GM19043 (cell line): Measurements from ENCODE around the gene PDPK1.
"Not testable (repeated sequence)": the region's sequence is repeated elsewhere in the genome, so short reads cannot be mapped to it uniquely, and the experiment has no call there.

Source experiments
- ATAC-seq: cut with Tn5 transposase; IDR thresholded peaks from one replicate; pipeline ENCODE4 v1.9.1; 2021; ENCODE audit warnings: low read depth; ENCODE audit not compliant: unreplicated experiment

The PDPK1 gene

DNA sequence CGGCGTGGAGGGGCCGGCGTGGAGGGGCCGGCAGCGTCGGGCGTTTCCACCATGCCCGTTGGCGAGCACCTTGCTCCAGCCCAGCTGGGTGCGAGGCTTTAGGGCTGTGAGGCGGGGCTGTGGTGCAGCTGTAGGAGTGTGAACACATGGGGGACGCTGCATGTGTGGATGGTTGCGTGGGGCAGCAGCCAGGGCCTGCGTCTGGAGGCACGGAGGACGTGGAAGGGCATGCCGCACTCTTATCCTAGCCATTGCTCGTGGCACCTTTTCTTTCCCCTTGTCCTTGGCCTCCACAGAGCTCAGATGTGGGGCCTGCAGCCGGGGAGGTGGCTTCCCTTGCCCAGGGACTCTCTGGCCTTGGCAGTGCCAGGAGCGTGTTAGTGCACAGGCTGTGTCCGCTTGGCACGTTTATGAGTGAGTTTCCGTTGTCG is 47.8 kb downstream of the PDPK1 start:
- ATAC-seq = no peak

DNA sequence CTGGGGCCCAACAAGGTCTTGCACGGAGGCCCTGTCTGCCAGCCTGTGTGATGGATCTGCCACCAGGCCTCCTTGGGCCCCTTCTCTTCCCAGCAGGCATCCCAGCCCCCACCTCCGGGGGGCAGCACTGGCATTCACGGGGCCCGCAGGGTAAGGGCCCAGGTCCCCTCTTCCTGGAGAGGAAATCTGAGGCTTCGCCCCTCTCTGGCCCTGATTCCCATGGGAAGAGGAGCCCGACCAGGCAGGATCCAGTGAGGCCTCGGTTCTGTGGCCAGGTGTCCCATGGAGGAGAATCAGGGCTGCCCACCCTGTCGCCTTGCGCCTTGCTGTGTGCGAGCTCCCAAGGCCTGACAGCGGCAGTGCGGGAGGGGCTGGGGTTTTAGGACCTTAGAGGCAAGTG is 48.4 kb downstream of the PDPK1 start:
- ATAC-seq = no peak

DNA sequence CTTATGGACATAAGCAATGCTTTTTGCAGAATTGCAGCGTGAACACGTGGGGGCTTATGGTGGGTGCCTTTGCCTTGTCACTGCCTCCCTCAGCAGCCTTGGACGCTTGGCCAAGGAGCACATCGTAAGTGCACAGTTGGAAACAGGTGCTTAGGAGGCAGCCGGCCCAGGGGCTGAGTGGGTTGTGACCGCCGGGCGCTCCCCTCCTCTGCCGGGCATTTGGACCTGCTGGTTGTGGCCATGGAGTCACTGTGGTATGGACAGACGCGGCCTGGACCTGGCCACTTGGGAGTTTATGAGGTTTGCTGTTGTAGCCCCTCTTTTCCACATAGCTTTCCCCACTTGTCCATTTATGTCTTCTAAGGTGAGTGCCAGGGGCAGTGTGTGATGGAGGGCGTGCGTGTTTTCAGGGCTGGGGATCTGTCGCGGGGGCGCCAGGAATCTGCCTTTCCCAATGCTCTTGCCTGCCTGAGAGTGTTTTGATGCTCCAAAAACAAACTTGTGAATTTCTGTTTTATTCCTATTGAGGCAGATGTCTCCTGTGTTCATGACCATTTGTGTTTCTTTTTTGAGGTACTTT is 49.2 kb downstream of the PDPK1 start:
- no peak for ATAC-seq

DNA sequence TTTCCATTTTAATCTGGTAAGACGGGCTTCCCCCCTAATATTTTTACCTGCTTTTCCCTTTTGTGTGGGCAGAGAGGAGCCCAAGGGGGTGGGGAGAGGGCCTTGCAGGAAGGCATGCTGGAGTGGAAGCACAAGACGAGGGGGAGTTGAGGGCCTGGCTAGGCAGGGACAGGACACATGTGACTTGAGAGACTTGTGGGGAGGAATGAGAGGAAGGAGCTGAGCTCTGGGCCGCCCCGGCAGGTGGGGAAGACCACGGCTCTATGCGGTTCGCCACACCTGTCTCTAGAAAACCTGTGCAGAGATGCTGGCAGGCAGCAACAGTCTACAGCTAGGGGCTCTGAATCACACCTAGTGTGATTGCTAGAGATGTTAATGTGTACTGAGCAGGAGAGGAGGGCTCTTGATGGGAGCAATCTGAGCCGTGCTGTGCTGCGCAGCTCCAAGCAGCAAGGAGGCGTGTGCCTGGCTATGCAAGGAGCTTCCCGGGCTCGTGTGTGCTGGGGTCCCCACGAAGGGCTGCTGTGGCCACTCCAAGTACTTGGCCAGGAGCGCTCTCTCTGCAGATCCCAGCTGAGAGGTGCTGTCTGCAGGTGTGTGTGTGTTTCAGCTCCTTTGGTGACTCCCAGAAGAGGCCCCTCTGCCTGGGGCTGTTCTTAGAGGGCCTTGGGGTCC is 50.2 kb downstream of the PDPK1 start:
- no peak for ATAC-seq

DNA sequence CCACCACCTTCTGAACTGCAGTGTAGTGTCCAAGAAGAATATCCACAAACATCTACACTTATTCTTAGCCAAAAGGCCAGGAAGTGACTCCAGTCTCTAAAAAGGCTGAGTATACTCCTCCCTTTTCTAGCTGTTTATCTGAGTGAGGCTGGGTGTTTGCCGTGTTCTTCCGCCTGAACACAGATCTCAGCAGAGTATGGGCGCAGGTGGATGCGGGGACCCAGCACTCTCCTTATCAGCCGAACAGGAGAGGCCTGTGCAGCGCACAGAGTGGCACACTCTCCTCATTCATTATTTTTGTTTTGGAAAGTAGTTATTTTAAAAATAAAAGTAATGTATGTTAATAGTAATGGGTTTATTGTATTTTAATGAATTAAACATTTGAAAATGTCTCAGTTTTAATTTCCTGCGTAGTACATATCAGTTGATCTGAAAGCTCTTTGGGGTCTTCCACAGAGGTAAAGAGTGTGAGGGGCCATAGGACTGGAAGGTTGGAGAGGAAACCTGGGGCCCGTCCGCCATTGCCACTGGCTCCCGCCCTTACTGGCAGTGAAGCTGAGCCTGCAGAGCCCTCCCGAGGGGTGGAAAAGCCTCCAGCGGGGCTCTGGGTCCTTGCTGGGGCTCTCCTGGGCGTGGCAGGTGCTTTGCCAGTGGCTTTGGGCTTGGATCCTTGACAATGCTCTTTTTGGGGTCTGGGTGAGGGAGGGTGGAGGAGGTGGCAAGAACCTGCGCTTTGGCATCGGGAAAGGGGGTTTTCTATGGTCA is 53.8 kb downstream of the PDPK1 start:
- no peak for ATAC-seq

DNA sequence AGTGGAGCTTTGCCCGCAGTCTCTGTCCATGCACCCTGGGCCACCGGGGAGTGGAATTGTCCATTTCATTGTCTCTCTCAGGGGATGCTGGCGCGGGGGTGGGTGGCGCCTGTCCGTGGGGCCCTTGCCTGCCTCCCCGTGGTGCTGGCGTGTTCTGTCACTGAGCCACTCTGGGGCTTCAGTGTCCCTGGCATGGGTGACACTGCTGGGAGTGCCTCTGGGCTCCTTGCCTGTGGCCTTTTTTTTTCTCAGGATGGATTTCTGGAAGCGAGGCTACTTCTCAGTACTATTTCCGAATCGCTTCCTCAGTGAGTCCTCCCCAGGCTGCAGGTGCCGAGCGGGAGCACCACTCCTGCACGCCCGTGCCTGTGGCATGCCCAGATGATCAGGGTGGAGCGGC is 55.0 kb downstream of the PDPK1 start:
- ATAC-seq = no peak

DNA sequence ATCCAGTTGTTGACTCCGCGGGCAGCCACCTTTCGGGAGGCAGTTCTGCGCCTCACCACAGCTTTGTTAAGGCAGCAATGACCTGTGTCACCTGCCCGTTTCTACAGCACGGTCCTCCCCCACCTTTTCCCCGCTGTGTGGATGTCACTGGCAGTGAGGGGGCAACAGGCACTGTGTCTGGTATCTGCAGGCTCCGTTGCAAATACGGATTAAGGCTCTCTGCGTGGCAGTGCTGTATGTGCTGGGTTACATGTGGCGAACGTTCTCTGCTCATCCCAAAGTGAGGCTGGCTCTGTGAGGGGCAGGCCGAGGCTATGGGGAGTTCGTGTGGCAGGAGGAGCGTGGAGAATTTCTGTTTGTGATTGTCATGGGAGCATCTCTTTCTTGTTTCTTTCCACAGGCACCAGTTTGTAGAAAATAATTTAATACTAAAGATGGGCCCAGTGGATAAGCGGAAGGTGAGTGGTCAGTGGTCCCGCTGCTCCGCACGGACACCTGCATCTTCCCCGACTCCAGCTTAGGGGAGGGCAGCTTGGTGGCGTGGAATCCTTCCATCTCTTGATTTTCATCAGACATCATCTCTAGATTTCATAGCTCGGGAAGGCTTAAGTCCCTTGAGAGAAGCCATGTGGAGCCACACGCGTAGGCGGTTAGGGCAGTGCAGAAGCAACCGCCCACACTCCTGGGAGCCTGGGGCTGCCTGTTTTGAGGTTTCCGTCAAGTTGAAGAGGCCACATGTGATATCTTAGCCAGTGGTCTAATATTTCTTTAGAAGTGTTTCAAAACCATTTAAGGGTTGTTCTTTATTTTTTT is 57.8 kb downstream of the PDPK1 start:
- ATAC-seq = no peak

DNA sequence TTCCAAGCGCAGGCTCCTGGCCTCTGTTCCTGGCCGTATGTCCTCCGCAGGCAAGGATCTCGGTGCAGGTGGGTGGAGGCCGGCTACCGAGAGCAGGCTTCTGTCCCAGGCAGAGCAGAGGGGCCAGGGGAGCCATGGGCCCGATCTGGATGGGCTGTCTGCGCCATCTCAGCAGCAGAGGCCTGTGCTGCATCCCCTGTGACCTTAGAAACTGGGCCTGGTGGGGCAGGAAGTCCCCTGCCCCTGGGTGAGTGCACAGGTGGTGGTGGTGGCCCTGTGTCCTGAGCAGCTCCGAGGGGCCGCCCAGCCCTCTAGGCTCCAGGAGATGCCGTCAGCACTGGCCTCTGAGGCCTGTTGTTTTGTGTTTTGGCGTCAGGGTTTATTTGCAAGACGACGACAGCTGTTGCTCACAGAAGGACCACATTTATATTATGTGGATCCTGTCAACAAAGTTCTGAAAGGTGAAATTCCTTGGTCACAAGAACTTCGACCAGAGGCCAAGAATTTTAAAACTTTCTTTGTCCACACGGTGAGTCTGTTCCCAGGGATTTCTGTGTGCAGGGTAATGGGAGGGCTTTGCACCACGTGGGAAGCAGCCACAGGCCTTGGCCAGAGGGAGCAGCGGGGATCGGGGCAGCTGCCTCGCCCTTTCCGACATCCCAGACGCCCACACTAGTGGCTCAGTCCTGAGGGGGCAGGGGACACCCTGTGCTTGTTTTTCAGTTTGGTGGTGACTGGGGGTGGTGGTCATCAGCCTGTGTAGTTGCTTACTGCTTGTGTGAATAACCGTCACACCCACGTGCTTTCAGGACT is 59.1 kb downstream of the PDPK1 start:
- no peak for ATAC-seq

DNA sequence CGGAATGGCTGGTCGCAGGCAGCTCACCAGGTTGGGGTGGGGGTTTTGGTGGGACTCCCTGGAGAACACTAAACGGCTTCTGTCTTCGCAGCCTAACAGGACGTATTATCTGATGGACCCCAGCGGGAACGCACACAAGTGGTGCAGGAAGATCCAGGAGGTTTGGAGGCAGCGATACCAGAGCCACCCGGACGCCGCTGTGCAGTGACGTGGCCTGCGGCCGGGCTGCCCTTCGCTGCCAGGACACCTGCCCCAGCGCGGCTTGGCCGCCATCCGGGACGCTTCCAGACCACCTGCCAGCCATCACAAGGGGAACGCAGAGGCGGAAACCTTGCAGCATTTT is 59.7 kb downstream of the PDPK1 start:
- ATAC-seq = no peak

DNA sequence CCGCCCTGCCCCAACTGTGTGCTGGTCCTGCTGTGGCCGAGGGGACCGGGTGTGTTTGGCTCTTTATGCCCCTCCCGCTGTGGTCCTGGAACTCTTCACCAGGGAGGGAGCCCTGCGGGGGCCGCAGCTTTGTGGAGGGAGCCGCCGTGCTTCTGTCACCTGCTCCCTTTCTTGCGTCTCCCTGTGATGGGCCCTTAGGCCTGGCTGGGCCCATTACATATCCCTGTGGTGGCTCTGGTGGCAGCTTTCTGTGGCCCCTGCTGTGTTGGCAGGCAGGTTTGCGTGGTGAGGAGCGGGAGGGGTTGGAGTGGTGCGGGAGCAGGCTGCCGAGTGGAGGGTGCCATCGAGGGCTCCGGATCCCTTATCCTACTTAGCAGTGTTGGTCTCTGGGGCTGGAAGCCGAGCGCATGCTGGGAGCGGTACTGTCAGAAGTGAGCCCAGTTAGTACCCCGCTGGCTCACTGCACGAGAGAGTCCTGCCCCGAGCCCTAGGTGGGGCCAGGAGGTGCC is 60.4 kb downstream of the PDPK1 start:
- no peak for ATAC-seq

DNA sequence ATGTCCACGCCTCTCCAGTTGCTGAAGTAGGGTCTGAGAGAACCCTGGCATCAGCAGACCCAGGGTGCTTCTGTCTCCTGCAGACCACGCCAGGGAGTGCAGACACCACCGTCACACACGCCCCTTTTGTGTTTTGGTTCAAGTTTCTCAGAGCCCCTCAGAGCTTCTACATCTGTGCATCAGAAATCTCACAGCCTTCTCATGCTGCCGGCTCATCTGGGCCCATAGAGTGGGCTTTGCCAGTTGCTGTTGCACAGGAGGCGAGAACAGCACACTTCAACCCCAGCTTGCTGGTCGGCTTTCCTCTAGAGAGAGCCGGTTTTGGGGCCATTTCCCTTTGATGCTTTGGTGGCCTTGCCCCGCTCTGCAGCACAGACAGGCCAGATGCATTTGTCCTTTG is 60.9 kb downstream of the PDPK1 start:
- ATAC-seq = no peak

DNA sequence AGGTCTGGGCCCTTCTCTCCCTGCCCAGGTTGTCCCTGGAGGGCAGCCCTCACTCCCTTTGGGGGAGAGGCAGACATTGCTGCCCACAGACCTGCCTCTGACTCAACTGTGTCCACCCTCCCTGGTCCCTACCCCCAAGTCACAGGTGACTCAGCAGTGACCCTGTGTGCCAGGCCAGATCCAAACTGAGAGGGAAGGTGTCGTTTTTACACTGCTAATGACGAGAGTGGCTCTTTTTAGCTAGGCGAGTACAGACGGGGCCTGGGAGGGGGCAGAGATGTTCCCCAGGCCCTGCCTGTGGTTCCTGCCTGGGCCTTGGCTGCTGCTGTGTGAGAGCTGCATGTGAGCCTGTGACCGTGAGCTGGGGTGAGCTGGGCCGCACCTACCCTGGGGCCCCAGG is 61.3 kb downstream of the PDPK1 start:
- ATAC-seq = not testable (repeated sequence)

DNA sequence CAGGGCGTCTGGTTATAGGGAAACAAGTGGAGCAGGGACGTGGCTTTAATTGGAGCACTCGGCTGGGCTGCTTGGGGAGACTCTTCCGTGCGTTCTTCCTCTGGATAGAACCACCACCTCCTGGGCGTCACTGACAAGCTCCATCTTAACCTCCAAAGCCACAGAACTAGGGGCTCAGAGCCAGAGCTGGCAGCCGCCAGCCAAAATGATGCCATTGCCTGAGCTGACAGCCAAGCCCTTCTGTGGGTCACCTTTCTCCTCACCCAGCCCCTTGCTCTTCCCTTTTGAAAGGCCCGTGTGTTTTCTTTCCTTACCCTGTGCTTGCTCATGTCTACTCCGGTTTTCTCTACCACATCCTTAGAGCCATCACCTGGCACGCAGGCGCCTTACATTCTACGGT is 62.0 kb downstream of the PDPK1 start:
- not testable (repeated sequence) for ATAC-seq

DNA sequence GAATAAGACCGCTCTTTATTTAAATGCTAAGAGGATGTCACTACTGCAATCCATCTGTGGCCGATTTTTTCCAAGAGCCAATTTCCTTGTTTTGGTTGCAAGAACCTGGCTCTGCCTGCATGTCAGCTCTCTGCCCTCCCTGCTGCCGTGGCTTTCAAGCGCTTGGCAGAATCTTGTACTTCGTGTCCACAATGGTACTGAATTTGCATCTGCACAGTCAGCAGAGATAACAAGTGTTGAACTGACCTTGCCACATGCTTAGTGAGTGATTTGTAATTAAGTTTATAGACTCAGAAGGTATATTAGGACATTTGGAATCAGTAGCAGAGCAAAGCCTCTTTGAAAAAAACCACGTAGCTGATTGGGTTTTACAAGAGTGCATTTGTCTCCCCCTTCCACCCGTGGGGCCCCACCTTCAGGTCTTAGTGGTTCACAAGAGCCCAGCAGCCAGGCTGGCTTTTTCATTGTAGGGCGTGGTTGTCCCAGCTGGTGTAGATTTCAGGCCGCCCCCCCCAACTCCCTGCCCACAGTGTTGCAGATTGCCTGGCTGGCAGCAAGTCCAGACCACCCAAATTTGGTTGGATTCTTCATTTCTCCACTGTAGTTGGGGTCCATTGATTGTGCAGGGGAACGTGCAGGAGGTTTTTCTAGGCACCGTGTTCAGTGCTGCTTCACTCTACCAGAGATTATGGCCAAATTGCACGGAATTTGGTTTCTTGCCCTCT is 63.6 kb downstream of the PDPK1 start:
- not testable (repeated sequence) for ATAC-seq

DNA sequence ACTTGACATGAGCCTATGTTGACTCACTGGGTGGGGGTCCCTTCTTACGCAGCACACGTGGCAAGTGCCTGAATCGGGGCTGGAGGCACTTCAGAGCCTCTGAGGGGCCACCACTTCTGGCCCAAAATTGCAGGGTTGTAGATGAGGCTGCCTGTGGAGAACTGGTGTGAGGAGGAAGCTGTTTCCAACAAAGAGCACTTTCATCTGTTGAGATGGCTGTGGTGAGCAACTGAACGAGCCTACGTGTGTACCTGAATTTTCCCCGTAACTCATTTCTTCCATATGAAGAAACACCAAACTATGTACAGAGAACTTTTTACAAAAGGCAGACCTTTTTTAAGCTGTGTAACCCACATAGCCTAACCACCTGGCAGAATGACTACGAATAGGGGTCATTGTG is 64.4 kb downstream of the PDPK1 start:
- ATAC-seq = not testable (repeated sequence)

DNA sequence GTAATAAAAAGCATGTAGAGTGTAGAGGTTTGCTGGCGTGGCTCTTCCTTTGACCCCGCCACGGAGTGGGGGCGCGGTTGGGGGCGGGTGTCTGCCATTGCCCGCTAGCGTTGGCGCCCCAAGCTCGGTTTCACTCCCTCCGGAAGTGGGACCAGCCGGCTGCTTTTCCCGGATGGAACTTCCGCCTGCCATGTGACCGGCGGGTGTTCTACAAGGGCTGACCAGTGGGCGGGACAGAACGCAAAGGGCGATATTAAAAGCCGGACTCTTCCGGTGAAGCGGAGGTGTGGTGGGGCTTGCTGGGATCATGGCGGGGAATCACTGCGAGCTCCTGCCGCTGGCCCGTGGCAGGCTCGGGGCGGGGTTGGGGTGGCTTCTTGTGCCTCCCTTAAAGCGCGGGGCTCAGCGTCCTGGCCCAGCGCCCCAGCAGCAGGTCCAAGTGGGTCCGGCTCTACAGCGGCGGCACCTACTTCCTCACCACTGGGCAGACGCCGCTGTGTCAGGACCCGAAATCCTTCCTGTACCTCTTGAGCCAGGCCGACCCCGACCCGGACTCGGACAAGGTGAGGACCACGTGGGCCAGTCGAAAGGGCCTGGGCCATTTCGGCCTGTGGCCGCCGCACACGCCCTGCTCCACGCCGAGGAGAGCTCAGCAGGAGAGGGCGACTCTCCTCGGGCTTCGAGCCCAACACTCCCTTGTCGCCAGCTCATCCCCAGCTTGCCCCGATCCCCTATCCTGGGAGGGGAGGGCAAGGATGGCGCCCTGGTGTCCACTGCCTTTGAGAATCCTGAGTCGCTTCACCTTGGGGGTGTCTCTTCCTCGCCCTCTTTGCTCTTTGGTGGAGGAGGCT is 65.6 kb downstream of the PDPK1 start:
- ATAC-seq = no peak

DNA sequence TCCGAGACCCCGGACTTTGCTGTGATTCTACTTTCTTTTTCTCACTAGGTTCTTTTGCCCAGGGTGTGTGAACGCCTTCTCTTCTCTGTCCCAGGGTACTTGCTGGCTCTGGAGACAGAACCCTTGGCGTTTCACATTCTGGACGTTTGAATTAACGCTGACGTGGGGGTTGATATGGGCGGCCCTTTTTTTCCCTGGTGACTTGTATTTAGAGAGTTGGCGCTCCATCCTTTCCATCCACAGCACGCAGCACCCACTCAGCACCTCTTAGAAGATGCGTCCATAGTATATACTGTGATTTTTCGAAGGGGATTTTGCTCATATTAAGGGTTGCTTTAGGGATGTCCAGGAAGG is 66.2 kb downstream of the PDPK1 start:
- ATAC-seq = not testable (repeated sequence)

DNA sequence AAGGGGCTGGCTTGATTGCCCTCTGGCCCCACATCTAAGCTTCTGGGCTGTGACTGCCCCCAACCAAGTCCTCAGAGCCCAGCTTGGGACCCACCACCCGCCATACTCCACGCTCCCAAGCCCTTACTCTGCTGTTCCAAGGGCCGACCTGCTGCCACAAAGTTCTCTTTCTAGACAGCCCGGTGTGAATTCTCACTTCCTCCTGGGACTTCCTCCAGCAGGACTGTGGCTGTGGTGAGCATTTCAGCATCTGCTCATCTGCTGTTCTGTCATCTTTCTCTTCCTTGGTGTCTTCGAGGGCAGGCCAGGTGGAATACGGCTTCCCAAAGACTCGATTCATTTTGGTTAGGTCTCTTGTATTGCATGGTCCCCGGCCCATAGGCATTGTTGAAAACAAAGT is 69.0 kb downstream of the PDPK1 start:
- not testable (repeated sequence) for ATAC-seq

DNA sequence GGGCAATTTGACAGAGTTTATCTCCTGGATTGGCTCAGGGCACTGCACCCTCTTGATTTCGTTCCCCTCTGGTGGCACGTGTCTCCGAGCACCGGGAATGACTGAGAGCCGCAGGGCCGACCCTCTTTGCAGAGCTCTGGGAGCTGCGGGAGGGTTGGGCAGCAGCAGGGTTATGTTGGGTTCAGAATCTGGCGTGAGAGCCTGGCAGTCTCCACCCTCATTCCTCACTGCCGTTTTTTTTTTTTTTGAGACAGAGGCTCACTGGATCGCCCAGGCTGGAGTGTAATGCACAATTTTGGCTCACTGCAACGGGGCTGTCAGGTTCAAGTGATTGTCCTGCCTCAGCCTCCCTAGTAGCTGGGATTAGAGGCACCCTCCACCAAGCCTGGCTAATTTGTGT is 71.5 kb downstream of the PDPK1 start:
- not testable (repeated sequence) for ATAC-seq
